ENCODE measurements around the gene KCNQ1OT1. TPM values are rescaled to one million over a fixed set of nuclear protein-coding genes. Genes with fewer than 3 reads are reported as not detected.

Gene KCNQ1OT1
- total and polyA plus RNA-seq, 4 donors, result 0.05 to 4.9 (median 0.61) TPM

GRCh38 chr11:2645779-2646118, 54.0 kb downstream of the KCNQ1OT1 start (continued):
- TF ChIP-seq REST (IDR thresholded peaks at IDR 0.05) (no peak), SP1 (IDR thresholded peaks at IDR 0.05) (no peak), YY1 (IDR thresholded peaks at IDR 0.05) (no peak), FOXA2 (IDR thresholded peaks at IDR 0.05) (no peak), FOXA1 (IDR thresholded peaks at IDR 0.05) (no peak), RAD21 (IDR thresholded peaks at IDR 0.05) (no peak)

- H3K27me3 ChIP-seq (ENCODE audit: control insufficient read depth in 4 of 4, insufficient read depth in 4 of 4, low read length in 3 of 4), result no peaks in the 10 kb centered on the region
- no peaks in the 10 kb centered on the region for H3K36me3 ChIP-seq (ENCODE audit: control insufficient read depth in 4 of 4, insufficient read depth in 3 of 4, low read depth in 1 of 4, low read length in 3 of 4)
- H3K27ac ChIP-seq (ENCODE audit: low read depth in 1 of 2, low read length in 2 of 2), result no peak overlapping the region
- no peaks in the 10 kb centered on the region for H3K4me1 ChIP-seq (ENCODE audit: control insufficient read depth in 4 of 4, insufficient read depth in 4 of 4, low read length in 3 of 4)
- WGBS, result 93% methylated on average over 4 of the region's 4 CpGs
- H3K4me3 ChIP-seq (ENCODE audit: low read depth in 1 of 3, low read length in 3 of 3), result peak overlapping the region in 2 of 3 donors; percentile 33 to 55
- DNase-seq (ENCODE audit: low spot score), result no peak
- peaks cover 11 to 54% (median 30%) of the 10 kb centered on the region in 4 donors for H3K9me3 ChIP-seq (ENCODE audit: control insufficient read depth in 4 of 4, low read length in 3 of 4)
- TF ChIP-seq GABPA (IDR thresholded peaks at IDR 0.05 in 1 of 2, conservative IDR thresholded peaks at IDR 0.05 in 1 of 2) (no peak), FOXA1 (IDR thresholded peaks at IDR 0.05) (no peak), JUND (IDR thresholded peaks at IDR 0.05) (no peak), NR2F2 (IDR thresholded peaks at IDR 0.05) (no peak), TAF1 (conservative IDR thresholded peaks at IDR 0.05) (no peak), ZBTB33 (IDR thresholded peaks at IDR 0.05) (no peak), HNF4G (IDR thresholded peaks at IDR 0.05) (no peak), SP1 (IDR thresholded peaks at IDR 0.05) (no peak)
- H3K9ac ChIP-seq (ENCODE audit: low read depth in 1 of 2, low read length in 2 of 2), result no peak overlapping the region
Observed at GRCh38 chr11:2644844-2645778, 54.7 kb downstream of the KCNQ1OT1 start.

GRCh38 chr11:2643746-2644145, 56.0 kb downstream of the KCNQ1OT1 start:
- WGBS, result 89% methylated on average over 3 of the region's 3 CpGs
- Histone ChIP-seq H3K36me3 (ENCODE audit: control insufficient read depth in 4 of 4, insufficient read depth in 3 of 4, low read depth in 1 of 4, low read length in 3 of 4) (no peaks in the 10 kb centered on the region), H3K9me3 (ENCODE audit: control insufficient read depth in 4 of 4, low read length in 3 of 4) (peaks cover 12 to 46% (median 26%) of the 10 kb centered on the region in 4 donors), H3K4me3 (ENCODE audit: low read depth in 1 of 3, low read length in 3 of 3) (peak overlapping the region in 2 of 3 donors; percentile 20 to 35), H3K4me1 (ENCODE audit: control insufficient read depth in 4 of 4, insufficient read depth in 4 of 4, low read length in 3 of 4) (no peaks in the 10 kb centered on the region), H3K9ac (ENCODE audit: low read depth in 1 of 2, low read length in 2 of 2) (no peak overlapping the region), H3K27me3 (ENCODE audit: control insufficient read depth in 4 of 4, insufficient read depth in 4 of 4, low read length in 3 of 4) (no peaks in the 10 kb centered on the region), H3K27ac (ENCODE audit: low read depth in 1 of 2, low read length in 2 of 2) (no peak overlapping the region)
- DNase-seq (ENCODE audit: low spot score), result no peak
- no peak for TF ChIP-seq HNF4G (IDR thresholded peaks at IDR 0.05)
- TF ChIP-seq NR2F2 (IDR thresholded peaks at IDR 0.05), result no peak
- no peak for TF ChIP-seq FOXA1 (IDR thresholded peaks at IDR 0.05)
- TF ChIP-seq MAX (IDR thresholded peaks at IDR 0.05), result no peak
- TF ChIP-seq RAD21 (IDR thresholded peaks at IDR 0.05), result no peak
- TF ChIP-seq REST (IDR thresholded peaks at IDR 0.05), result no peak
- no peak for TF ChIP-seq GABPA (IDR thresholded peaks at IDR 0.05 in 1 of 2, conservative IDR thresholded peaks at IDR 0.05 in 1 of 2)
- no peak for TF ChIP-seq SP1 (IDR thresholded peaks at IDR 0.05)
- no peak for TF ChIP-seq ATF3 (IDR thresholded peaks at IDR 0.05)
- no peak for TF ChIP-seq FOXA2 (IDR thresholded peaks at IDR 0.05)
- TF ChIP-seq CTCF (IDR thresholded peaks at IDR 0.05; ENCODE audit: low read depth, low read length, missing input control), result no peak
- no peak for TF ChIP-seq HNF4A (conservative IDR thresholded peaks at IDR 0.05)
- no peak for TF ChIP-seq RXRA (IDR thresholded peaks at IDR 0.05)
- TF ChIP-seq TAF1 (conservative IDR thresholded peaks at IDR 0.05), result no peak
- TF ChIP-seq JUND (IDR thresholded peaks at IDR 0.05), result no peak
